Measurements from ENCODE around the gene LRCH1. TPM values are rescaled to one million over a fixed set of nuclear protein-coding genes. Genes with fewer than 3 reads are reported as not detected.

LRCH1 gene
- total and polyA plus RNA-seq, 4 donors: 2.6 to 6.6 (median 3.4) TPM

DNA sequence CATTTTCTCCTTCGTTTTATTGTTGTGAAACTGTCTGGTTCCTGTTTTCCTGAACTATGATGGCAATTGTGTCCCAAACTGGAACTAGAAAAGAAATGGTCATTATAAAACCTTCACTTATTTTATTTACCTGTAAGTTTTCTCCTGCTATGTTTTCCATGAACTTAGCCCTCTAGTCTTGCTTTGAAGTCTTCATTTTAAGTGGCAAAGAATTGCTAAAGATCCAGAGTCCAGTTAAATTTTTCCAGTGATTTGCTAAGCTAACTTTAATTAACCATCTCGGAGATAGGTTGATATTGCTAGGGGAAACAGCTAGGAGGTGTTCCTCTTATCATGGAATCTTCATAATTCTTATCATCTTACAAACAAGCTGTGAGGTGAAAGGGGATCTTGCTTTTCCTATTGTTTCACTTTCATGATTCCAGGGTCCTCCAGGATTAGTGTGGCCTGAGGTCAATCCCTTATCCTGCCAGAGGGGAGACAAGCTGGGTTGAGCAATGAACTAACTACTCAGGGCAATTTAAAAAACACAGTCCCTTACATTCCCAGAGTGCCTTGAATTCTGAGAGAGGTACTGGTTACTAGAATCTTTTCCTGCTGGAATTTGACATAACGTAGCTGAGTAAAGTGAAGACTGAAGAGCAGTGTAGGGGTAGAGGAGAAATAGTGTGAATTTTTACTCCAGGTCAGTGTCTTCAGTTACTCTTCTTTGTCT, 131.5 kb downstream of the LRCH1 start:
- peak overlapping the region; percentile 72 to 83 for H3K9ac ChIP-seq (ENCODE audit: low read depth in 1 of 2, low read length in 2 of 2)
- H3K4me3 ChIP-seq (ENCODE audit: low read depth in 1 of 3, low read length in 3 of 3): peak overlapping the region in 1 of 3 donors; percentile 19
- no peaks in the 10 kb centered on the region for H3K36me3 ChIP-seq (ENCODE audit: control insufficient read depth in 4 of 4, insufficient read depth in 3 of 4, low read depth in 1 of 4, low read length in 3 of 4)
- TF ChIP-seq RAD21 (IDR thresholded peaks at IDR 0.05): peak in 1 of 2 donors; percentile 46
- TF ChIP-seq HNF4G (IDR thresholded peaks at IDR 0.05): no peak
- peak; percentile 45 to 63 for TF ChIP-seq RXRA (IDR thresholded peaks at IDR 0.05)
- TF ChIP-seq, protein P1, sequence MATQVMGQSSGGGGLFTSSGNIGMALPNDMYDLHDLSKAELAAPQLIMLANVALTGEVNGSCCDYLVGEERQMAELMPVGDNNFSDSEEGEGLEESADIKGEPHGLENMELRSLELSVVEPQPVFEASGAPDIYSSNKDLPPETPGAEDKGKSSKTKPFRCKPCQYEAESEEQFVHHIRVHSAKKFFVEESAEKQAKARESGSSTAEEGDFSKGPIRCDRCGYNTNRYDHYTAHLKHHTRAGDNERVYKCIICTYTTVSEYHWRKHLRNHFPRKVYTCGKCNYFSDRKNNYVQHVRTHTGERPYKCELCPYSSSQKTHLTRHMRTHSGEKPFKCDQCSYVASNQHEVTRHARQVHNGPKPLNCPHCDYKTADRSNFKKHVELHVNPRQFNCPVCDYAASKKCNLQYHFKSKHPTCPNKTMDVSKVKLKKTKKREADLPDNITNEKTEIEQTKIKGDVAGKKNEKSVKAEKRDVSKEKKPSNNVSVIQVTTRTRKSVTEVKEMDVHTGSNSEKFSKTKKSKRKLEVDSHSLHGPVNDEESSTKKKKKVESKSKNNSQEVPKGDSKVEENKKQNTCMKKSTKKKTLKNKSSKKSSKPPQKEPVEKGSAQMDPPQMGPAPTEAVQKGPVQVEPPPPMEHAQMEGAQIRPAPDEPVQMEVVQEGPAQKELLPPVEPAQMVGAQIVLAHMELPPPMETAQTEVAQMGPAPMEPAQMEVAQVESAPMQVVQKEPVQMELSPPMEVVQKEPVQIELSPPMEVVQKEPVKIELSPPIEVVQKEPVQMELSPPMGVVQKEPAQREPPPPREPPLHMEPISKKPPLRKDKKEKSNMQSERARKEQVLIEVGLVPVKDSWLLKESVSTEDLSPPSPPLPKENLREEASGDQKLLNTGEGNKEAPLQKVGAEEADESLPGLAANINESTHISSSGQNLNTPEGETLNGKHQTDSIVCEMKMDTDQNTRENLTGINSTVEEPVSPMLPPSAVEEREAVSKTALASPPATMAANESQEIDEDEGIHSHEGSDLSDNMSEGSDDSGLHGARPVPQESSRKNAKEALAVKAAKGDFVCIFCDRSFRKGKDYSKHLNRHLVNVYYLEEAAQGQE (IDR thresholded peaks at IDR 0.05): no peak
- TF ChIP-seq, protein P2, sequence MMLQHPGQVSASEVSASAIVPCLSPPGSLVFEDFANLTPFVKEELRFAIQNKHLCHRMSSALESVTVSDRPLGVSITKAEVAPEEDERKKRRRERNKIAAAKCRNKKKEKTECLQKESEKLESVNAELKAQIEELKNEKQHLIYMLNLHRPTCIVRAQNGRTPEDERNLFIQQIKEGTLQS (IDR thresholded peaks at IDR 0.05): no peak
- TF ChIP-seq NR2F2 (IDR thresholded peaks at IDR 0.05): peak; percentile 24
- TF ChIP-seq, protein P3, sequence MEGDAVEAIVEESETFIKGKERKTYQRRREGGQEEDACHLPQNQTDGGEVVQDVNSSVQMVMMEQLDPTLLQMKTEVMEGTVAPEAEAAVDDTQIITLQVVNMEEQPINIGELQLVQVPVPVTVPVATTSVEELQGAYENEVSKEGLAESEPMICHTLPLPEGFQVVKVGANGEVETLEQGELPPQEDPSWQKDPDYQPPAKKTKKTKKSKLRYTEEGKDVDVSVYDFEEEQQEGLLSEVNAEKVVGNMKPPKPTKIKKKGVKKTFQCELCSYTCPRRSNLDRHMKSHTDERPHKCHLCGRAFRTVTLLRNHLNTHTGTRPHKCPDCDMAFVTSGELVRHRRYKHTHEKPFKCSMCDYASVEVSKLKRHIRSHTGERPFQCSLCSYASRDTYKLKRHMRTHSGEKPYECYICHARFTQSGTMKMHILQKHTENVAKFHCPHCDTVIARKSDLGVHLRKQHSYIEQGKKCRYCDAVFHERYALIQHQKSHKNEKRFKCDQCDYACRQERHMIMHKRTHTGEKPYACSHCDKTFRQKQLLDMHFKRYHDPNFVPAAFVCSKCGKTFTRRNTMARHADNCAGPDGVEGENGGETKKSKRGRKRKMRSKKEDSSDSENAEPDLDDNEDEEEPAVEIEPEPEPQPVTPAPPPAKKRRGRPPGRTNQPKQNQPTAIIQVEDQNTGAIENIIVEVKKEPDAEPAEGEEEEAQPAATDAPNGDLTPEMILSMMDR (IDR thresholded peaks at IDR 0.05; ENCODE audit: low read depth, low read length, missing input control): peak; percentile 17
- peak; percentile 25 for TF ChIP-seq SP1 (IDR thresholded peaks at IDR 0.05)
- TF ChIP-seq YY1 (IDR thresholded peaks at IDR 0.05): peak; percentile 32
- TF ChIP-seq, protein P4, sequence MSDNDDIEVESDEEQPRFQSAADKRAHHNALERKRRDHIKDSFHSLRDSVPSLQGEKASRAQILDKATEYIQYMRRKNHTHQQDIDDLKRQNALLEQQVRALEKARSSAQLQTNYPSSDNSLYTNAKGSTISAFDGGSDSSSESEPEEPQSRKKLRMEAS (IDR thresholded peaks at IDR 0.05): no peak
- TF ChIP-seq HNF4A (conservative IDR thresholded peaks at IDR 0.05): peak in 1 of 2 donors; percentile 67
- TF ChIP-seq, protein P5, sequence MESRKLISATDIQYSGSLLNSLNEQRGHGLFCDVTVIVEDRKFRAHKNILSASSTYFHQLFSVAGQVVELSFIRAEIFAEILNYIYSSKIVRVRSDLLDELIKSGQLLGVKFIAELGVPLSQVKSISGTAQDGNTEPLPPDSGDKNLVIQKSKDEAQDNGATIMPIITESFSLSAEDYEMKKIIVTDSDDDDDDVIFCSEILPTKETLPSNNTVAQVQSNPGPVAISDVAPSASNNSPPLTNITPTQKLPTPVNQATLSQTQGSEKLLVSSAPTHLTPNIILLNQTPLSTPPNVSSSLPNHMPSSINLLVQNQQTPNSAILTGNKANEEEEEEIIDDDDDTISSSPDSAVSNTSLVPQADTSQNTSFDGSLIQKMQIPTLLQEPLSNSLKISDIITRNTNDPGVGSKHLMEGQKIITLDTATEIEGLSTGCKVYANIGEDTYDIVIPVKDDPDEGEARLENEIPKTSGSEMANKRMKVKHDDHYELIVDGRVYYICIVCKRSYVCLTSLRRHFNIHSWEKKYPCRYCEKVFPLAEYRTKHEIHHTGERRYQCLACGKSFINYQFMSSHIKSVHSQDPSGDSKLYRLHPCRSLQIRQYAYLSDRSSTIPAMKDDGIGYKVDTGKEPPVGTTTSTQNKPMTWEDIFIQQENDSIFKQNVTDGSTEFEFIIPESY (IDR thresholded peaks at IDR 0.05): peak; percentile 9
- TF ChIP-seq TAF1 (conservative IDR thresholded peaks at IDR 0.05): no peak
- H3K27ac ChIP-seq (ENCODE audit: low read depth in 1 of 2, low read length in 2 of 2): peak overlapping the region; percentile 84 to 87
- WGBS: 26% methylated on average over 3 of the region's 3 CpGs
- H3K27me3 ChIP-seq (ENCODE audit: control insufficient read depth in 4 of 4, insufficient read depth in 4 of 4, low read length in 3 of 4): no peaks in the 10 kb centered on the region
- no peak for DNase-seq (ENCODE audit: low spot score)
- H3K9me3 ChIP-seq (ENCODE audit: control insufficient read depth in 4 of 4, low read length in 3 of 4): no peaks in the 10 kb centered on the region
- peaks cover 5 to 51% (median 27%) of the 10 kb centered on the region in 4 donors for H3K4me1 ChIP-seq (ENCODE audit: control insufficient read depth in 4 of 4, insufficient read depth in 4 of 4, low read length in 3 of 4)
